CD4-positive, alpha-beta T cell (primary cell): ENCODE data around the gene SPSB1. TPM values are rescaled to one million over a fixed set of nuclear protein-coding genes. Genes with fewer than 3 reads are reported as not detected.

Experiments used
- ATAC-seq: fragments of 200-7000 bp; cut with Tn5 transposase; one replicate; pipeline ENCODE4 v1.10.0; 2022; ENCODE audit warnings: mild to moderate bottlenecking; ENCODE audit not compliant: poor library complexity
- CTCF ChIA-PET: fragments of 350-600 bp; sonication (Branson Sonifier 250); formaldehyde crosslinking; loops from one replicate; lab custom pipeline; 2021; ENCODE audit warnings: antibody characterized with exemption, inconsistent platforms; lab: Charles Lee
- POLR2A ChIA-PET: fragments of 350-600 bp; sonication (Branson Sonifier 250); formaldehyde crosslinking; loops from one replicate; lab custom pipeline; 2021; ENCODE audit warnings: antibody characterized with exemption, inconsistent platforms; lab: Charles Lee
- DNase-seq, 14 experiments: peaks; one replicate each; pipeline ENCODE4 v3.0.0-alpha.2; 2013 to 2020; ENCODE audit warnings: mixed read lengths in 2 of 14
- H3K27ac ChIP-seq, 2 donors: one replicate each; pipeline versions ENCODE4 v1.5.1 to v1.7.0; 2013; ENCODE audit warnings: low read length in 2 of 2, low read depth in 1 of 2, mild to moderate bottlenecking in 1 of 2
- H3K27me3 ChIP-seq, 2 experiments: 1 replicate in 1 of 2; 2 replicates in 1 of 2; pipeline versions ENCODE4 v1.6.1 to v1.7.0; 2013; ENCODE audit warnings: low read length in 2 of 2, control low read depth in 1 of 2, mild to moderate bottlenecking in 1 of 2, moderate library complexity in 1 of 2; ENCODE audit not compliant: insufficient read depth in 2 of 2, control insufficient read depth in 1 of 2
- H3K36me3 ChIP-seq: one replicate; pipeline ENCODE4 v1.6.1; 2013; ENCODE audit warnings: low read length, control low read depth; ENCODE audit not compliant: insufficient read depth
- H3K4me1 ChIP-seq: one replicate; pipeline ENCODE4 v1.6.1; 2013; ENCODE audit warnings: low read length, control low read depth; ENCODE audit not compliant: insufficient read depth
- H3K4me3 ChIP-seq: one replicate; pipeline ENCODE4 v1.5.1; 2013; ENCODE audit warnings: mild to moderate bottlenecking, low read length, moderate library complexity
- H3K9me3 ChIP-seq, 2 experiments: 1 replicate in 1 of 2; 2 replicates in 1 of 2; pipeline versions ENCODE4 v1.6.1 to v1.7.0; 2013; ENCODE audit warnings: low read length in 2 of 2, mild to moderate bottlenecking in 2 of 2, control low read depth in 1 of 2, moderate library complexity in 1 of 2; ENCODE audit not compliant: control insufficient read depth in 1 of 2, insufficient read depth in 1 of 2
- H3K27ac Mint-ChIP-seq: one replicate; pipeline ENCODE4 v1.8.0; 2020; ENCODE audit warnings: mixed read lengths
- H3K27me3 Mint-ChIP-seq: one replicate; pipeline ENCODE4 v1.8.0; 2021; ENCODE audit warnings: mixed read lengths
- H3K36me3 Mint-ChIP-seq: one replicate; pipeline ENCODE4 v1.8.0; 2021; ENCODE audit warnings: low read depth, mixed read lengths
- H3K4me1 Mint-ChIP-seq: one replicate; pipeline ENCODE4 v1.8.0; 2021; ENCODE audit warnings: low read depth, mixed read lengths
- H3K4me3 Mint-ChIP-seq: one replicate; pipeline ENCODE4 v1.8.0; 2020; ENCODE audit warnings: mild to moderate bottlenecking, mixed read lengths
- H3K9me3 Mint-ChIP-seq: one replicate; pipeline ENCODE4 v1.8.0; 2020; ENCODE audit warnings: mixed read lengths
- CTCF ChIP-seq: fragments of 200-600 bp; IDR thresholded peaks from one replicate; pipeline ENCODE4 v1.8.0; 2022; ENCODE audit warnings: antibody characterized with exemption, mild to moderate bottlenecking
- intact Hi-C, 2 experiments: fragments of 100-400 bp; cut with DNase I in 1 of 2; cut with micrococcal nuclease in 1 of 2; formaldehyde crosslinking; loops; one replicate each; pipeline versions ENCODE4 v1.15.1 to v1.9.0; 2023 to 2025; cut with DNase I, micrococcal nuclease
- total RNA-seq, 174 experiments: library from RNA in 2 of 174; stranded (reverse) in 2 of 174; gene quantifications; one replicate each; pipeline ENCODE4 v1.2.3 and lab custom pipeline; 2021 to 2026

SPSB1 gene
- total RNA-seq, 2 experiments from 2014 or later: 1.9 to 2.3 TPM

- Histone ChIP-seq H3K4me3 (no peak overlapping the region), H3K9me3 (no peaks in the 10 kb centered on the region), H3K27ac (no peak overlapping the region), H3K4me1 (peaks cover 15% of the 10 kb centered on the region), H3K27me3 (no peaks in the 10 kb centered on the region), H3K36me3 (no peaks in the 10 kb centered on the region)
- H3K4me3 Mint-ChIP-seq: no peak overlapping the region
- no peak overlapping the region for H3K27ac Mint-ChIP-seq
- H3K9me3 Mint-ChIP-seq: no peaks in the 10 kb centered on the region
- intact Hi-C loops: loop anchor here in 1 of 2 experiments (5.0 kb wide), 2 partner anchors 51 to 251 kb away; no protein-coding TSS in a partner anchor
- no peaks in the 10 kb centered on the region for H3K27me3 Mint-ChIP-seq
- H3K4me1 Mint-ChIP-seq: peaks cover 22% of the 10 kb centered on the region
- ChIA-PET POLR2A (no interaction called here), CTCF (interaction anchor here (0.5 kb wide), 1 partner anchor 199 kb away, joined by 3 read pairs; no protein-coding TSS in a partner anchor)
- ATAC-seq: no peak
- no peak for TF ChIP-seq CTCF
- no peak for DNase-seq
- H3K36me3 Mint-ChIP-seq: no peaks in the 10 kb centered on the region
Measured at GRCh38 chr1:9311479-9311878, 18.8 kb downstream of the SPSB1 start.

GRCh38 chr1:9312168-9312720, 19.6 kb downstream of the SPSB1 start:
- ChIA-PET POLR2A (no interaction called here), CTCF (interaction anchor here (0.5 kb wide), 1 partner anchor 199 kb away, joined by 3 read pairs; no protein-coding TSS in a partner anchor)
- Histone ChIP-seq H3K4me1 (peaks cover 18% of the 10 kb centered on the region), H3K27ac (no peak overlapping the region), H3K27me3 (no peaks in the 10 kb centered on the region), H3K9me3 (no peaks in the 10 kb centered on the region), H3K4me3 (no peak overlapping the region), H3K36me3 (no peaks in the 10 kb centered on the region)
- no peak for ATAC-seq
- Mint-ChIP-seq H3K27me3 (no peaks in the 10 kb centered on the region), H3K4me3 (no peak overlapping the region), H3K9me3 (no peaks in the 10 kb centered on the region), H3K36me3 (no peaks in the 10 kb centered on the region), H3K4me1 (peaks cover 26% of the 10 kb centered on the region), H3K27ac (no peak overlapping the region)
- DNase-seq: no peak
- intact Hi-C loops: loop anchor here in 1 of 2 experiments (5.0 kb wide), 2 partner anchors 50 to 250 kb away; no protein-coding TSS in a partner anchor
- no peak for TF ChIP-seq CTCF

- Histone ChIP-seq H3K4me1 (peaks cover 26% of the 10 kb centered on the region), H3K36me3 (no peaks in the 10 kb centered on the region), H3K27me3 (no peaks in the 10 kb centered on the region), H3K4me3 (no peak overlapping the region), H3K9me3 (no peaks in the 10 kb centered on the region), H3K27ac (no peak overlapping the region)
- H3K4me1 Mint-ChIP-seq: peaks cover 26% of the 10 kb centered on the region
- no peaks in the 10 kb centered on the region for H3K9me3 Mint-ChIP-seq
- H3K27ac Mint-ChIP-seq: no peak overlapping the region
- H3K27me3 Mint-ChIP-seq: no peaks in the 10 kb centered on the region
- intact Hi-C loops: loop anchor here in 1 of 2 experiments (5.0 kb wide), 2 partner anchors 49 to 249 kb away; no protein-coding TSS in a partner anchor
- no peak overlapping the region for H3K4me3 Mint-ChIP-seq
- POLR2A ChIA-PET: no interaction called here
- ATAC-seq (no peak), DNase-seq (no peak)
- CTCF ChIA-PET: no interaction called here
- no peaks in the 10 kb centered on the region for H3K36me3 Mint-ChIP-seq
- no peak for TF ChIP-seq CTCF
Measured at GRCh38 chr1:9313576-9313975, 20.9 kb downstream of the SPSB1 start.
